Neural cell (in vitro differentiated cells): ENCODE results near the gene MAPK8IP3. TPM values are rescaled to one million over a fixed set of nuclear protein-coding genes. Genes with fewer than 3 reads are reported as not detected.
"Not testable (repeated sequence)": the region's sequence is repeated elsewhere in the genome, so short reads cannot be mapped to it uniquely, and the experiment has no call there.

Experiments used
- H2AFZ ChIP-seq: fragments of 200-600, 300-800 bp; sonication (generic), shearing (Covaris generic); 2 replicates; pipeline ENCODE4 v1.6.0; 2014; ENCODE audit warnings: low read depth, mild to moderate bottlenecking, antibody characterized with exemption, low read length, moderate library complexity
- H3F3A ChIP-seq: fragments of 200-600 bp; shearing (Covaris generic); 2 replicates; pipeline ENCODE4 v1.6.1; 2016; ENCODE audit warnings: mild to moderate bottlenecking, moderate library complexity, mixed read lengths, antibody characterized with exemption, low read length; ENCODE audit not compliant: insufficient read depth, poor library complexity, severe bottlenecking
- H3K27ac ChIP-seq: fragments of 200-600, 300-800 bp; sonication (generic), shearing (Covaris generic); 2 replicates; pipeline ENCODE4 v1.5.1; 2014; ENCODE audit warnings: mild to moderate bottlenecking, low read length, moderate library complexity
- H3K27me3 ChIP-seq: fragments of 300-800, 200-600 bp; sonication (generic), shearing (Covaris generic); 2 replicates; pipeline ENCODE4 v1.6.0; 2014; ENCODE audit warnings: mild to moderate bottlenecking, low read depth, low read length, moderate library complexity; ENCODE audit not compliant: insufficient read depth
- H3K36me3 ChIP-seq: fragments of 300-800, 200-600 bp; sonication (generic), shearing (Covaris generic); 2 replicates; pipeline ENCODE4 v1.5.1; 2014; ENCODE audit warnings: mild to moderate bottlenecking, antibody characterized with exemption, low read length, moderate library complexity; ENCODE audit not compliant: insufficient read depth
- H3K4me2 ChIP-seq: fragments of 300-800, 200-600 bp; sonication (generic), shearing (Covaris generic); 2 replicates; pipeline ENCODE4 v1.6.0; 2014; ENCODE audit warnings: mild to moderate bottlenecking, low read length
- H3K4me3 ChIP-seq: fragments of 300-800, 200-600 bp; sonication (generic), shearing (Covaris generic); 2 replicates; pipeline ENCODE4 v1.5.1; 2014; ENCODE audit warnings: mild to moderate bottlenecking, low read length, moderate library complexity
- H3K79me2 ChIP-seq: fragments of 200-600 bp; shearing (Covaris generic); replicated peaks from 2 replicates; pipeline ENCODE4 v1.6.0; 2014; ENCODE audit warnings: mild to moderate bottlenecking, low read length, moderate library complexity; ENCODE audit not compliant: insufficient read depth
- H3K9ac ChIP-seq: fragments of 300-800, 200-600 bp; sonication (generic), shearing (Covaris generic); 2 replicates; pipeline ENCODE4 v1.6.1; 2016; ENCODE audit warnings: mild to moderate bottlenecking, low read length, mixed read lengths
- H3K9me2 ChIP-seq: fragments of 200-600 bp; shearing (Covaris generic); 2 replicates; pipeline ENCODE4 v1.6.1; 2016; ENCODE audit warnings: mild to moderate bottlenecking, low read length, mixed read lengths; ENCODE audit not compliant: insufficient read depth
- H3K9me3 ChIP-seq: fragments of 200-600, 300-800 bp; sonication (generic), shearing (Covaris generic); 2 replicates; pipeline ENCODE4 v1.6.1; 2016; ENCODE audit warnings: mild to moderate bottlenecking, mixed run types, low read length, moderate library complexity, mixed read lengths
- H4K20me1 ChIP-seq: fragments of 200-600 bp; shearing (Covaris generic); 2 replicates; pipeline ENCODE4 v1.6.1; 2016; ENCODE audit warnings: mild to moderate bottlenecking, mixed run types; ENCODE audit not compliant: insufficient read depth
- EP300 ChIP-seq: fragments of 450-650 bp; conservative IDR thresholded peaks from 2 replicates; pipeline ENCODE4 v1.6.1; 2014; ENCODE audit warnings: antibody characterized with exemption, mild to moderate bottlenecking, moderate library complexity; ENCODE audit not compliant: poor library complexity, severe bottlenecking
- EZH2 ChIP-seq: fragments of 200-600, 300-800 bp; shearing (Covaris generic), sonication (generic); IDR thresholded peaks from 2 replicates; pipeline ENCODE4 v1.6.1; 2014; ENCODE audit warnings: antibody characterized with exemption, low read length, borderline replicate concordance, mild to moderate bottlenecking; ENCODE audit not compliant: insufficient read depth, poor library complexity, severe bottlenecking
- MXI1 ChIP-seq: fragments of 450-650 bp; conservative IDR thresholded peaks from 2 replicates; pipeline ENCODE4 v1.6.1; 2014; ENCODE audit warnings: antibody characterized with exemption, mild to moderate bottlenecking; ENCODE audit not compliant: poor library complexity, severe bottlenecking
- POLR2AphosphoS5 ChIP-seq: IDR thresholded peaks from 2 replicates; pipeline ENCODE4 v1.6.1; 2012
- RAD21 ChIP-seq: fragments of 450-650 bp; conservative IDR thresholded peaks from 2 replicates; pipeline ENCODE4 v1.6.1; 2014; ENCODE audit warnings: antibody characterized with exemption, mild to moderate bottlenecking, moderate library complexity
- SMC3 ChIP-seq: fragments of 450-650 bp; conservative IDR thresholded peaks from 2 replicates; pipeline ENCODE4 v1.6.1; 2014; ENCODE audit warnings: antibody characterized with exemption, mild to moderate bottlenecking, moderate library complexity; ENCODE audit not compliant: poor library complexity
- TAF1 ChIP-seq: IDR thresholded peaks from 2 replicates; pipeline ENCODE4 v1.6.1; 2012; ENCODE audit warnings: low read depth
- polyA plus RNA-seq: library from polyadenylated mRNA; depleted of rRNA; stranded (reverse); fragments of >200 nt; gene quantifications from 2 replicates; pipeline ENCODE4 v1.2.3, GENCODE V29; 2014
- TF ChIP-seq, protein P1 (sequence below): IDR thresholded peaks from 2 replicates; pipeline ENCODE4 v1.6.1; 2012; ENCODE audit warnings: borderline replicate concordance
- TF ChIP-seq, protein P2 (sequence below): fragments of 450-650 bp; IDR thresholded peaks from 2 replicates; pipeline ENCODE4 v1.5.1; 2014; ENCODE audit warnings: antibody characterized with exemption, mild to moderate bottlenecking, moderate library complexity; ENCODE audit not compliant: poor library complexity, severe bottlenecking

Gene MAPK8IP3
- polyA plus RNA-seq, 1 donor from 2014 or later: 51.0 TPM

DNA sequence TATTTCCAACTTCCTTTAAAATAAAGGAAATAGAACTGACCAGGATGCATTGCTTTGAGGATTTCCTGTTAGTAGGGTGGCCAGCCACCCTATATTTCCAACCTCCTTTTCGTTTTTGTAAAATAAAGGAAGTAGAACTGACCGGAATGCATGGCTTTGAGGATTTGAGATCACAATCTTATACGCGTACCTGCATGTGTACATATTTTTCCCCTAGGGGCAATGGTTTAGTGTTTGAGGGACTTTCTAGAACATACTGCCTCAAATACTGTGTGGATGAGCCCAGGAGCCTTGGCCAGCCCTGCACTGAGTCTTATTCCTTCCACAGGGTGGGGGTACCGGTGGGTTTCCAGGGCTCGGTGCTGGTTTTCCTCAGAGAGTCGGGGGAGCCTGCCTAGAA is 25.6 kb downstream of the MAPK8IP3 start:
- Histone ChIP-seq H3K9me2 (no peaks in the 10 kb centered on the region), H3F3A (no peaks in the 10 kb centered on the region), H3K4me2 (no peak overlapping the region), H3K9me3 (no peaks in the 10 kb centered on the region), H3K27ac (no peak overlapping the region), H3K4me3 (no peak overlapping the region), H3K9ac (no peak overlapping the region), H2AFZ (no peak overlapping the region), H4K20me1 (no peaks in the 10 kb centered on the region), H3K79me2 (no peaks in the 10 kb centered on the region), H3K27me3 (no peaks in the 10 kb centered on the region), H3K36me3 (peaks cover 12% of the 10 kb centered on the region)
- TF ChIP-seq POLR2AphosphoS5: no peak
- TF ChIP-seq TAF1: no peak
- TF ChIP-seq EZH2: no peak
- TF ChIP-seq EP300: no peak
- TF ChIP-seq MXI1: no peak
- no peak for TF ChIP-seq SMC3
- TF ChIP-seq, protein P1, sequence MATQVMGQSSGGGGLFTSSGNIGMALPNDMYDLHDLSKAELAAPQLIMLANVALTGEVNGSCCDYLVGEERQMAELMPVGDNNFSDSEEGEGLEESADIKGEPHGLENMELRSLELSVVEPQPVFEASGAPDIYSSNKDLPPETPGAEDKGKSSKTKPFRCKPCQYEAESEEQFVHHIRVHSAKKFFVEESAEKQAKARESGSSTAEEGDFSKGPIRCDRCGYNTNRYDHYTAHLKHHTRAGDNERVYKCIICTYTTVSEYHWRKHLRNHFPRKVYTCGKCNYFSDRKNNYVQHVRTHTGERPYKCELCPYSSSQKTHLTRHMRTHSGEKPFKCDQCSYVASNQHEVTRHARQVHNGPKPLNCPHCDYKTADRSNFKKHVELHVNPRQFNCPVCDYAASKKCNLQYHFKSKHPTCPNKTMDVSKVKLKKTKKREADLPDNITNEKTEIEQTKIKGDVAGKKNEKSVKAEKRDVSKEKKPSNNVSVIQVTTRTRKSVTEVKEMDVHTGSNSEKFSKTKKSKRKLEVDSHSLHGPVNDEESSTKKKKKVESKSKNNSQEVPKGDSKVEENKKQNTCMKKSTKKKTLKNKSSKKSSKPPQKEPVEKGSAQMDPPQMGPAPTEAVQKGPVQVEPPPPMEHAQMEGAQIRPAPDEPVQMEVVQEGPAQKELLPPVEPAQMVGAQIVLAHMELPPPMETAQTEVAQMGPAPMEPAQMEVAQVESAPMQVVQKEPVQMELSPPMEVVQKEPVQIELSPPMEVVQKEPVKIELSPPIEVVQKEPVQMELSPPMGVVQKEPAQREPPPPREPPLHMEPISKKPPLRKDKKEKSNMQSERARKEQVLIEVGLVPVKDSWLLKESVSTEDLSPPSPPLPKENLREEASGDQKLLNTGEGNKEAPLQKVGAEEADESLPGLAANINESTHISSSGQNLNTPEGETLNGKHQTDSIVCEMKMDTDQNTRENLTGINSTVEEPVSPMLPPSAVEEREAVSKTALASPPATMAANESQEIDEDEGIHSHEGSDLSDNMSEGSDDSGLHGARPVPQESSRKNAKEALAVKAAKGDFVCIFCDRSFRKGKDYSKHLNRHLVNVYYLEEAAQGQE: no peak
- TF ChIP-seq, protein P2, sequence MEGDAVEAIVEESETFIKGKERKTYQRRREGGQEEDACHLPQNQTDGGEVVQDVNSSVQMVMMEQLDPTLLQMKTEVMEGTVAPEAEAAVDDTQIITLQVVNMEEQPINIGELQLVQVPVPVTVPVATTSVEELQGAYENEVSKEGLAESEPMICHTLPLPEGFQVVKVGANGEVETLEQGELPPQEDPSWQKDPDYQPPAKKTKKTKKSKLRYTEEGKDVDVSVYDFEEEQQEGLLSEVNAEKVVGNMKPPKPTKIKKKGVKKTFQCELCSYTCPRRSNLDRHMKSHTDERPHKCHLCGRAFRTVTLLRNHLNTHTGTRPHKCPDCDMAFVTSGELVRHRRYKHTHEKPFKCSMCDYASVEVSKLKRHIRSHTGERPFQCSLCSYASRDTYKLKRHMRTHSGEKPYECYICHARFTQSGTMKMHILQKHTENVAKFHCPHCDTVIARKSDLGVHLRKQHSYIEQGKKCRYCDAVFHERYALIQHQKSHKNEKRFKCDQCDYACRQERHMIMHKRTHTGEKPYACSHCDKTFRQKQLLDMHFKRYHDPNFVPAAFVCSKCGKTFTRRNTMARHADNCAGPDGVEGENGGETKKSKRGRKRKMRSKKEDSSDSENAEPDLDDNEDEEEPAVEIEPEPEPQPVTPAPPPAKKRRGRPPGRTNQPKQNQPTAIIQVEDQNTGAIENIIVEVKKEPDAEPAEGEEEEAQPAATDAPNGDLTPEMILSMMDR: no peak
- TF ChIP-seq RAD21: no peak

DNA sequence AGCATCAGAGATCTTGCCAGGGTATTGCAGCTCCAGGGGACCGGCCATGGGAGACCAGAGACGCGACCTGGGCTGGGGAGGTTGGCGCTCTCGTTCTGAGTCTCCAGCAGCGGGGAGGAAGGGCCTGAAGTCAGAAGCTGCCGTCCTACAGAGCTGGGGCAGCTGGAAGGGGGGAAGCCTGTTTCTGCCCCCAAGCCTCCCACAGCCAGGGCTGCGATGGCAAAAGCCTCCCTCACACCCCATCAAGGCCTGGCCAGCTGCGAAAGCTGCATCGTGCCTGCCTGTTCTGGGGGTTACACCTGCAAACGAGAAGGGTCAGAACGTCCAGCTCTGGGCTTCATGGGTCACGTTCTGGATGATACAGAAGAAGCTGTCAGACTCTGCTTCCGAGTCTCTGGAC is 26.1 kb downstream of the MAPK8IP3 start:
- TF ChIP-seq MXI1 (no peak), RAD21 (no peak), EZH2 (no peak), TAF1 (no peak), EP300 (no peak), SMC3 (no peak), POLR2AphosphoS5 (no peak)
- TF ChIP-seq, protein P1: no peak
- TF ChIP-seq, protein P2: no peak
- Histone ChIP-seq H4K20me1 (no peaks in the 10 kb centered on the region), H3K79me2 (no peaks in the 10 kb centered on the region), H3K4me2 (no peak overlapping the region), H2AFZ (no peak overlapping the region), H3K4me3 (no peak overlapping the region), H3K36me3 (peaks cover 12% of the 10 kb centered on the region), H3K9ac (no peak overlapping the region), H3K9me3 (no peaks in the 10 kb centered on the region), H3K9me2 (no peaks in the 10 kb centered on the region), H3K27ac (no peak overlapping the region), H3K27me3 (no peaks in the 10 kb centered on the region), H3F3A (no peaks in the 10 kb centered on the region)

DNA sequence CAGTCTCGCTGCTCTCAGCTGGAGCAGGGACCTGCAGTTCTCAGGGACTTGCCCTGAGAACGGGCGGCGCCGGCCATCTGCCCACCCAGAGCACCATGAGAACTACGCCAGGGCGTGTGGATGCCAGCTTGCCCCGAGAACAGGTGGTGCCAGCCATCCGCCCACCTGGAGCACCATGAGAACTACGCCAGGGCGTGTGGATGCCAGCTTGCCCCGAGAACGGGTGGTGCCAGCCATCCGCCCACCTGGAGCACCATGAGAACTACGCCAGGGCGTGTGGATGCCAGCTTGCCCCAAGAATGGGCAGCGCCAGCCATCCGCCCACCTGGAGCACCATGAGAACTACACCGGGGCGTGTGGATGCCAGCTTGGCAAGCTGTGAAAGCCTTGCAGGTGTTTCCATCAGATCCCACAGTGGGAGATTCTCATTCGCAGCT is 26.6 kb downstream of the MAPK8IP3 start:
- not testable (repeated sequence) for H2AFZ ChIP-seq, H3K4me3 ChIP-seq, H4K20me1 ChIP-seq, H3K9me2 ChIP-seq, H3K4me2 ChIP-seq, H3F3A ChIP-seq, H3K27ac ChIP-seq, H3K27me3 ChIP-seq, H3K9me3 ChIP-seq, H3K9ac ChIP-seq, H3K79me2 ChIP-seq
- peaks cover 12% of the 10 kb centered on the region for H3K36me3 ChIP-seq
